HCT116 (cell line): ENCODE data around the gene ALPL.

Experiments used
- CTCF ChIP-seq, 3 experiments: fragments of 200-600 bp in 1 of 3; sonication (generic) in 1 of 3; IDR thresholded peaks in 2 of 3; conservative IDR thresholded peaks in 1 of 3; 2 replicates each; pipeline ENCODE4 v1.5.1; 2012 to 2017; ENCODE audit warnings: low read depth in 2 of 3, low read length in 2 of 3, antibody characterized with exemption in 1 of 3, borderline replicate concordance in 1 of 3, control low read depth in 1 of 3, mild to moderate bottlenecking in 1 of 3, mixed read lengths in 1 of 3, mixed run types in 1 of 3, moderate library complexity in 1 of 3; ENCODE audit not compliant: insufficient read depth in 1 of 3
- EZH2 ChIP-seq: fragments of 200-600 bp; sonication (generic); IDR thresholded peaks from 2 replicates; pipeline ENCODE4 v1.6.1; 2017; ENCODE audit warnings: antibody characterized with exemption, mixed run types
- EZH2phosphoT487 ChIP-seq: fragments of 200-600 bp; IDR thresholded peaks from 2 replicates; pipeline ENCODE4 v1.6.1; 2018; ENCODE audit warnings: antibody characterized with exemption, borderline replicate concordance
- POLR2A ChIP-seq: IDR thresholded peaks from 2 replicates; pipeline ENCODE4 v1.7.0; 2011; ENCODE audit warnings: borderline replicate concordance; ENCODE audit not compliant: insufficient read depth, insufficient read length; ENCODE audit errors: extremely low read depth
- SIN3A ChIP-seq: IDR thresholded peaks from 2 replicates; pipeline ENCODE4 v1.6.1; 2012; ENCODE audit warnings: low read depth
- ZBTB33 ChIP-seq: IDR thresholded peaks from 2 replicates; pipeline ENCODE4 v1.6.1; 2011; ENCODE audit warnings: mild to moderate bottlenecking, low read length, moderate library complexity; ENCODE audit not compliant: insufficient replicate concordance; ENCODE audit errors: extremely low read depth

DNA sequence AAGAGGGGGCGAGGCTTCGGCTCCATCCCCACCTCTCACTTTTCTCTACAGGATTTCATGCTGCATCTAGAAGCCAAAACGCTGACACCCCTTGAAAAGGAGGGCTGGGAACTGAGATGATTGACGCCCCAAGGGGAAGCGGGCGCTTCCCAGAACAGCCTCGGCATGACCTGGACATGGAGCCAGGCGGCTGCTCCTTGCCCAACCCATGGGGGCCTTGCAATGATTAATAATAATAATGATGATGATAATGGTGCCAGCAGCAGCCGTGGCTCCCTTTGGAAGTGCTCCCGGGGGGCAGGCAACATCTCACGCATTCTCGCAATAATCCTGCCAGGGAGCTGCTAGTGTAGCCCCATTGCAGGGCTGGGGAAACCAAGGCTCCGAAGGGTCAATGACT lies 81.7 kb downstream of the ALPL start:
- no peak for TF ChIP-seq POLR2A
- TF ChIP-seq CTCF (IDR thresholded peaks at IDR 0.05 in 2 of 3, conservative IDR thresholded peaks at IDR 0.05 in 1 of 3; ENCODE audit: borderline replicate concordance in 1 of 3, insufficient read depth in 1 of 3, low read depth in 2 of 3, low read length in 2 of 3), result no peak
- no peak for TF ChIP-seq EZH2
- TF ChIP-seq SIN3A, result no peak
- no peak for TF ChIP-seq EZH2phosphoT487
- TF ChIP-seq ZBTB33, result no peak
